SH-SY5Y (cell line): ENCODE data around the gene IFNA6.

Experiments used
- GATA2 ChIP-seq: IDR thresholded peaks from 2 replicates; pipeline ENCODE4 v1.6.1; 2011; ENCODE audit warnings: mild to moderate bottlenecking, low read depth, low read length
- GATA3 ChIP-seq: IDR thresholded peaks from 2 replicates; pipeline ENCODE4 v1.6.1; 2011; ENCODE audit warnings: low read depth, mild to moderate bottlenecking, low read length, moderate library complexity

DNA sequence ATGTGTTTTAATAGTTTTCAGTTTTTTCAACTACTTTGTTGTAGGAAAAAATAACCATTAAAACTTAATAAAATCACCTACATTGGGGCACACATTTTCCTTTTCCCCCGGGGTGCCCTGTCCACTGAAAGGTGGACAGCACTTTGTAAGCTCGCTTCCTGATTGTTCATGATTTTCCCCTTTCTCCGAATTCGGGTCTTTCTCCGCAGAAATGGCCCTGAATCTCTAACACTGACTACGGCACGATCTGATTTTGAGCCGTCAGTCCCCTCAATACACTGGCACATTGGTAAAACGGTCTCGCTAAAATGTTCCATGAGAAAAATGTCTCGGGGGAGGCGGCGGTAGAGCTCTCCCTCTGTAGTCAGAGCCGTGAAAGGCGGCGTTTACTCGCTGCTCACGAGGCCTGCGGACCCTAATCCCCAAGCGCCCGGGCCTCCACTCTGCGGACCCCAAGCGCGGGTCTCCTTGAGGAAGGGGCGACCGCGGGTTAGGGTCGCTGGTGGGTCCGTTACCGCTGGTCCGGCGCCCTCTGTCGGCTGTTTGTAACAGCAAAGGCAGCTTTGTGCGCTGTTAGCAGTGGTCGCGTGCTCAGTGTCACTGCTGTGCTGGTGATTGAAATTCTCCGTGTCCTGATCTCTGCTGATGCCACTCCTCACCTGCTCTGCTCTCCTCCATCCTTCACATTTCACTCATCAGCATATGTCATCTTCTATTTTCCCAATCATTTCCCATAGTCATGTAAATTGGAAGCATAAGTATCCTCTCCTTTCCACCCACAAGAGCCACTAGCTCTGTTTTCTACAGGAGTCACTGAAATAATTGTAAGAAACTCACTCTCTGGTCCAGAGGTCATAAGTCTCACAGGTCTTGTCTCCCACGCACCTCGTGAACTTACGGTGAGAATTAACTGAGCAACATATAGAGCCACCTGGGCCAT, 45.4 kb upstream of the IFNA6 start:
- no peak for TF ChIP-seq GATA3
- no peak for TF ChIP-seq GATA2
